Measurements from ENCODE around the gene TUBB2B. TPM values are rescaled to one million over a fixed set of nuclear protein-coding genes. Genes with fewer than 3 reads are reported as not detected.
A peak's percentile ranks its signal among the peaks of the same experiment; 100 is the strongest.

The TUBB2B gene
- polyA plus RNA-seq, 1 experiment: 4.7 TPM

DNA sequence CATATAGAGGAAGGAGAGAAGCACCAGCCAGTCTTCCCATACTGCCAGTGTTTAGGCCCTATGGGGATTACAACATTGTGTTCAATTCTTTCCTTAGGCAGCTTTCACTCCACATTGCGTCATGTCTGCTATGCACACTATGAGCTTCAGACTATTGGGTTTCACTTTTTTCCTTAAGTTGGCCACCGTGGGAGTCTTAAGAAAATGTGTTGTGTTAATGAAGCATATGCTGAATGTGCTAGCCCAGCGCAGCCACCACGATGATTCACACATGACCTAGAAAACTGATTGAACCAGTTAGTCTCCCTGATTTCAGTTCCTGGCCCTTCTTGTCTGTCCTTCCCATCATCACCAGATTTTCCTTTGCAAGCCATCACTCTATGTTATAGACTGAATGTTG is 21.5 kb downstream of the TUBB2B start:
- DNase-seq (ENCODE audit: low read depth, low spot score): peak; percentile 47
- H3K9me3 ChIP-seq (ENCODE audit: control insufficient read depth, insufficient read depth, low read length): no peaks in the 10 kb centered on the region
- peaks cover 2% of the 10 kb centered on the region for H3K27me3 ChIP-seq (ENCODE audit: control insufficient read depth, insufficient read depth, low read length)
- ChIA-PET CTCF (no interaction called here), POLR2A (no interaction called here)
- H3K4me3 ChIP-seq (ENCODE audit: low read depth, low read length): no peak overlapping the region
- H3K27ac ChIP-seq (ENCODE audit: low read depth, low read length): peak overlapping the region; percentile 31
- TF ChIP-seq, protein P1, sequence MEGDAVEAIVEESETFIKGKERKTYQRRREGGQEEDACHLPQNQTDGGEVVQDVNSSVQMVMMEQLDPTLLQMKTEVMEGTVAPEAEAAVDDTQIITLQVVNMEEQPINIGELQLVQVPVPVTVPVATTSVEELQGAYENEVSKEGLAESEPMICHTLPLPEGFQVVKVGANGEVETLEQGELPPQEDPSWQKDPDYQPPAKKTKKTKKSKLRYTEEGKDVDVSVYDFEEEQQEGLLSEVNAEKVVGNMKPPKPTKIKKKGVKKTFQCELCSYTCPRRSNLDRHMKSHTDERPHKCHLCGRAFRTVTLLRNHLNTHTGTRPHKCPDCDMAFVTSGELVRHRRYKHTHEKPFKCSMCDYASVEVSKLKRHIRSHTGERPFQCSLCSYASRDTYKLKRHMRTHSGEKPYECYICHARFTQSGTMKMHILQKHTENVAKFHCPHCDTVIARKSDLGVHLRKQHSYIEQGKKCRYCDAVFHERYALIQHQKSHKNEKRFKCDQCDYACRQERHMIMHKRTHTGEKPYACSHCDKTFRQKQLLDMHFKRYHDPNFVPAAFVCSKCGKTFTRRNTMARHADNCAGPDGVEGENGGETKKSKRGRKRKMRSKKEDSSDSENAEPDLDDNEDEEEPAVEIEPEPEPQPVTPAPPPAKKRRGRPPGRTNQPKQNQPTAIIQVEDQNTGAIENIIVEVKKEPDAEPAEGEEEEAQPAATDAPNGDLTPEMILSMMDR (IDR thresholded peaks at IDR 0.05; ENCODE audit: low read depth, low read length): no peak

DNA sequence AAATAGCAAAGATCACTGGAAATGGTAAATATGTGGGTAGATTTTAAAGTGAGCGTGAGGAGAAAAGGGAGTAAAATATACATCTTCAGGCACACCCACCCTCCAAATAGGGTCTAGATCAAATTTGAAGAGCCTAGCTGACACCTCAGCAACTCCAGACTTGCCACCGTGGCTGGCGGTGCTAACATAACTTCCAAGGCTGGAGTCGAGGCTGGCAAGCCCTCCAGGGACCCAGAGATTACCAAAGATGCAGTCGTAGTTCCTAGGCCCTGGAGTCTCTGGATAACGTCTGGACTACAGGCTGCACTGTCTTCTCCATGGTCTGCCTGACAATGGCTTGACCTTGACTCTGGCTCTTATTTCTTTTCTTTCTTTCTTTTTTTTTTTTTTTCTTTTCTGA is 22.5 kb downstream of the TUBB2B start:
- CTCF ChIA-PET: no interaction called here
- no peak for DNase-seq (ENCODE audit: low read depth, low spot score)
- no peaks in the 10 kb centered on the region for H3K9me3 ChIP-seq (ENCODE audit: control insufficient read depth, insufficient read depth, low read length)

DNA sequence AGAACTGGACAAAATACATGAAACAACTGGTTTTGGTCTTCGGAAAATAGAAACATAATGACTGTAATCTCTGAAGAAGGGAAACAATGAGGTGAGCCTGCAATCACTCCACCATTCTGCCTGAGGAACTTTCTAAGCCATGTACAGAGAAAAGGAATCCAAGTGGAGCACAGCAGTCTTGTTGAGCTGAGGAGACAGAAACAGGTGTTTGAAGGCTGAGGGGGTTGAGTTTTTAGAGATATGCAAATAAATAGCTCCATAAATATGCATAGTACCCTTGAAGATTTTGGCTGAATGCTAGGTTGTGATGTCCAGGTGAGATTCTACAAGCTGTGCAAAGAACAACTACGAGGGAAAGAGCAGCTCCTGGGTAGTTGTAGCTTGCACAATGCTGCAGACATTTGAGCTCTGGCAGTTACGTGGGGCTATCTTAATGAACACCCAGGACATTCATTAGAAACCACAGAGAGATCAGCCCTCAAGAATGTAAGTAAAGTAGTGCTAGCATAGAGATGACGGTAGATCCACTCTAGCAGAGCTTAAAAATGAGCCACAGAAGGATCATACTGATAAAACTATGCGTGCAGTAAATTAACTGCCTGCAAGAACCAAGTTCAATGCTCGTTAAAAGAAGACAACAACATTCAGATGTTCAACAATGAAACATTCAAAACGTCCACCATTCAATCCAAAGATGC is 24.3 kb downstream of the TUBB2B start:
- CTCF ChIA-PET: interaction anchor here (1.1 to 1.5 kb wide), 3 partner anchors 9 to 77 kb away, joined by 3 to 7 read pairs (median 4); no protein-coding TSS in a partner anchor
- POLR2A ChIA-PET: no interaction called here
- TF ChIP-seq, protein P1 (IDR thresholded peaks at IDR 0.05; ENCODE audit: low read depth, low read length): no peak
- H3K27ac ChIP-seq (ENCODE audit: low read depth, low read length): no peak overlapping the region
- no peak for DNase-seq (ENCODE audit: low read depth, low spot score)
- peaks cover 4% of the 10 kb centered on the region for H3K27me3 ChIP-seq (ENCODE audit: control insufficient read depth, insufficient read depth, low read length)
- H3K9me3 ChIP-seq (ENCODE audit: control insufficient read depth, insufficient read depth, low read length): 0 out of 2 replicates have a peak, but pooled peaks cover 2% of the 10 kb centered on the region
- H3K4me3 ChIP-seq (ENCODE audit: low read depth, low read length): no peak overlapping the region

More for the DNA sequence above, 22.5 kb downstream of the TUBB2B start:
- POLR2A ChIA-PET: no interaction called here
- Histone ChIP-seq H3K27me3 (ENCODE audit: control insufficient read depth, insufficient read depth, low read length) (peaks cover 2% of the 10 kb centered on the region), H3K27ac (ENCODE audit: low read depth, low read length) (no peak overlapping the region), H3K4me3 (ENCODE audit: low read depth, low read length) (no peak overlapping the region)
- TF ChIP-seq, protein P1 (IDR thresholded peaks at IDR 0.05; ENCODE audit: low read depth, low read length): no peak

DNA sequence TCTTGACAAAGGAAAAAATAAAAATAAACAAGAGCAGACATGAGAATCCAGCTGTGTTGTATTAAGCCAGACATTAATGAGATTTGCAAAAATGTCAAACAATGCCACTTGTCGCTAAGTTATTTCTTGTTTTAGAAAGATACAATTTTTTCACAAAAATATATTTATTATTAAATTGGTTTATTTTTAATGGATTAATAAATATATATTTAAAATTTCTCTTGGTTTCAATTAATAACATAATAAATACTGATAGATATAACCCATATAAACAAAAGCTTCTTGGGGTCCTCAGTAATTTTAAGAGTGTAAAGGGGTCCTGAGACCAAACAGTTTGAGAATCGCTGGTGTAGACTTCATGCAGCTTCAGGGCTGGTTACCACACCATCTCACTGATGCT is 26.1 kb downstream of the TUBB2B start:
- H3K27me3 ChIP-seq (ENCODE audit: control insufficient read depth, insufficient read depth, low read length): peaks cover 4% of the 10 kb centered on the region
- CTCF ChIA-PET: interaction anchor here (0.7 kb wide), 1 partner anchor 298 kb away, joined by 3 read pairs; no protein-coding TSS in a partner anchor
- no peak for DNase-seq (ENCODE audit: low read depth, low spot score)
- H3K27ac ChIP-seq (ENCODE audit: low read depth, low read length): no peak overlapping the region
- H3K4me3 ChIP-seq (ENCODE audit: low read depth, low read length): no peak overlapping the region
- 0 out of 2 replicates have a peak, but pooled peaks cover 2% of the 10 kb centered on the region for H3K9me3 ChIP-seq (ENCODE audit: control insufficient read depth, insufficient read depth, low read length)
- TF ChIP-seq, protein P1 (IDR thresholded peaks at IDR 0.05; ENCODE audit: low read depth, low read length): no peak
- POLR2A ChIA-PET: no interaction called here

DNA sequence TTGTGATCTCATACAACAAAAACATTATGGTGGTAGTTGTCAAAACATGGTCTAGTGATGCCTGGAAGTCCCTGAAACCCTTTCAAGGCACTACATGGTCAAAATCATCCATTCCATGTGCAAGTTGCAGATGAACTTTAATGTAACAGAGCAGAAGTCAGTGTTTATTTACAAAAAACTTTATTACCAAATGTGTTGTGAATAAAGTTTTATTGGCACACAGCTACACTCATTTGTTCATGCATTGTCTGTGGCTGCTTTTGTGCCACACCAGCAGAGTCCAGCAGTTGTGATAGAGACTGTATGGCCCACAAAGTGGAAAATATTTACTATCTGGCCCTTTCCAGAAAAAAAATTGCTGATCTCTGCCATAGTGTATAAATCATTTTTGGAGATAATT is 26.8 kb downstream of the TUBB2B start:
- Histone ChIP-seq H3K27me3 (ENCODE audit: control insufficient read depth, insufficient read depth, low read length) (peaks cover 4% of the 10 kb centered on the region), H3K27ac (ENCODE audit: low read depth, low read length) (no peak overlapping the region), H3K9me3 (ENCODE audit: control insufficient read depth, insufficient read depth, low read length) (0 out of 2 replicates have a peak, but pooled peaks cover 2% of the 10 kb centered on the region), H3K4me3 (ENCODE audit: low read depth, low read length) (no peak overlapping the region)
- POLR2A ChIA-PET: no interaction called here
- TF ChIP-seq, protein P1 (IDR thresholded peaks at IDR 0.05; ENCODE audit: low read depth, low read length): no peak
- no peak for DNase-seq (ENCODE audit: low read depth, low spot score)
- CTCF ChIA-PET: no interaction called here

Measured in AG04450 (cell line).